OCI-LY7 (cell line): ENCODE measurements around the gene CRB1.

Experiments used
- CTCF ChIP-seq: fragments of 200-600 bp; sonication (generic); conservative IDR thresholded peaks from 2 replicates; pipeline ENCODE4 v1.5.1; 2014; ENCODE audit warnings: mild to moderate bottlenecking, antibody characterized with exemption, low read length, moderate library complexity, mixed read lengths
- EZH2phosphoT487 ChIP-seq: fragments of 200-600 bp; sonication (generic); IDR thresholded peaks from 2 replicates; pipeline ENCODE4 v1.6.1; 2018; ENCODE audit warnings: low read depth, borderline replicate concordance, mild to moderate bottlenecking, mixed run types, antibody characterized with exemption, low read length, moderate library complexity, mixed read lengths

- TF ChIP-seq CTCF (no peak), EZH2phosphoT487 (no peak)
Observed at GRCh38 chr1:197218857-197219256, 49.2 kb upstream of the CRB1 start.
